Ovary (tissue), 9 donors: ENCODE data around the gene RNF225. TPM values are rescaled to one million over a fixed set of nuclear protein-coding genes. Genes with fewer than 3 reads are reported as not detected.

Source experiments
- DNase-seq, 5 donors: peaks; one replicate each; pipeline ENCODE4 v3.0.0-alpha.2; 2019 to 2020
- H3K27ac ChIP-seq, 2 donors: fragments of 200-600 bp; one replicate each; pipeline versions ENCODE4 v1.5.1 to v1.8.0; 2019 to 2022
- H3K27me3 ChIP-seq: fragments of 200-600 bp; one replicate; pipeline ENCODE4 v1.8.0; 2022
- H3K36me3 ChIP-seq: fragments of 200-600 bp; sonication (generic); one replicate; pipeline ENCODE4 v1.5.1; 2019
- H3K4me1 ChIP-seq: one replicate; pipeline ENCODE4 v1.8.1; 2013; ENCODE audit warnings: mild to moderate bottlenecking, moderate library complexity; ENCODE audit not compliant: insufficient read depth
- H3K4me3 ChIP-seq: fragments of 200-600 bp; sonication (generic); one replicate; pipeline ENCODE4 v1.5.1; 2017
- H3K9me3 ChIP-seq, 2 donors: fragments of 200-600 bp in 1 of 2; sonication (generic) in 1 of 2; one replicate each; pipeline versions ENCODE4 v1.5.1 to v1.8.1; 2013 to 2019; ENCODE audit warnings: mild to moderate bottlenecking in 1 of 2, moderate library complexity in 1 of 2
- CTCF ChIP-seq, 3 donors: fragments of 450-650 bp in 2 of 3; fragments of 200-600 bp in 1 of 3; IDR thresholded peaks; one replicate each; pipeline versions ENCODE4 v1.5.1 to v1.8.0; 2016 to 2022; ENCODE audit warnings: antibody characterized with exemption in 3 of 3, mild to moderate bottlenecking in 1 of 3
- EP300 ChIP-seq: sonication (generic); formaldehyde crosslinking; IDR thresholded peaks from one replicate; pipeline ENCODE4 v1.6.1; 2017; ENCODE audit warnings: antibody characterized with exemption
- POLR2A ChIP-seq: fragments of 450-650 bp; IDR thresholded peaks from one replicate; pipeline ENCODE4 v1.6.1; 2017; ENCODE audit warnings: antibody characterized with exemption, mild to moderate bottlenecking, moderate library complexity
- WGBS, 3 donors: extraction: QIAGEN DNeasy Blood & Tissue Kit in 1 of 3; methylation state at CpG; one replicate each; pipeline versions ENCODE4 v1.1.5 to v1.1.7; 2013 to 2017; 5-methylcytosine and 5-hydroxymethylcytosine counted together
- intact Hi-C, 4 donors: fragments of 100-400 bp; cut with DNase I; formaldehyde crosslinking; loops; one replicate each; pipeline versions ENCODE4 v1.11.0 to v1.15.1; 2022 to 2023
- polyA plus RNA-seq, 2 donors: library from polyadenylated mRNA; stranded (reverse); fragments of 200-250 nt in 1 of 2; fragments of 350-450 nt in 1 of 2; fragmentation: Illumina TruSeq in 1 of 2; extraction: RNeasy Lipid Tissue Mini Kit (QIAGEN cat#74804) in 1 of 2; gene quantifications; one replicate each; pipeline ENCODE4 v1.2.3, GENCODE V29; 2013 to 2014
- total RNA-seq, 7 donors: library from RNA; depleted of rRNA in 2 of 7; stranded (reverse); fragments of >200 nt in 2 of 7; fragmentation: NEBNext Ultra II Directional in 3 of 7; extraction: Animal tissue kit (Norgen Biotek cat#: 25700) in 3 of 7; gene quantifications; one replicate each; pipeline versions ENCODE4 v1.1.0 to v1.2.4, GENCODE V29; 2016 to 2023
- donor health status: DM: no; HTN: no; CAD: no; lungs with moderate emphysema.
- donor health status: DM: no; HTN: no; CAD: no.
- donor health status: Bipolar disorder and iron deficiency.
- donor health status: DM: yes; HTN: yes; CAD: no.
- donor health status: DM: no; HTN: no; CAD: no.
- donor health status: DM: yes; HTN: yes; CAD: no.

The RNF225 gene
- total and polyA plus RNA-seq, 9 donors, result not detected

- Histone ChIP-seq H3K36me3 (no peaks in the 10 kb centered on the region), H3K27ac (peak overlapping the region in 1 of 2 donors; percentile 15), H3K4me3 (peak overlapping the region; percentile 12), H3K4me1 (no peaks in the 10 kb centered on the region), H3K9me3 (no peaks in the 10 kb centered on the region), H3K27me3 (no peaks in the 10 kb centered on the region)
- TF ChIP-seq EP300, result no peak
- TF ChIP-seq CTCF (IDR thresholded peaks at IDR 0.05), result no peak
- no peak for TF ChIP-seq POLR2A
- 16 to 33% (median 23%) methylated on average over 79 to 94 of the region's 94 CpGs for WGBS, 3 donors
- intact Hi-C loops, result loop anchor here in 1 of 4 donors (2.0 kb wide), 1 partner anchor 27 kb away; no protein-coding TSS in a partner anchor
- DNase-seq, result peak in 2 of 5 donors; percentile 41 to 44
Observed at GRCh38 chr19:58355908-58356765, 39.3 kb upstream of the RNF225 start.

GRCh38 chr19:58356766-58357480, 38.5 kb upstream of the RNF225 start:
- 46 to 59% (median 47%) methylated on average over 62 to 75 of the region's 75 CpGs for WGBS, 3 donors
- Histone ChIP-seq H3K27me3 (no peaks in the 10 kb centered on the region), H3K27ac (peak overlapping the region in 1 of 2 donors; percentile 9), H3K9me3 (no peaks in the 10 kb centered on the region), H3K36me3 (no peaks in the 10 kb centered on the region), H3K4me3 (peak overlapping the region; percentile 12), H3K4me1 (peaks cover 3% of the 10 kb centered on the region)
- TF ChIP-seq CTCF (IDR thresholded peaks at IDR 0.05) (no peak), EP300 (no peak), POLR2A (no peak)
- DNase-seq, result peak in 3 of 5 donors; percentile 31 to 34 (median 31)
- intact Hi-C loops, result loop anchor here in 1 of 4 donors (2.0 kb wide), 1 partner anchor 28 kb away; no protein-coding TSS in a partner anchor

- no peak for TF ChIP-seq EP300
- TF ChIP-seq POLR2A, result no peak
- no peak for TF ChIP-seq CTCF (IDR thresholded peaks at IDR 0.05)
- 70 to 76% (median 72%) methylated on average over 15 to 19 of the region's 19 CpGs for WGBS, 3 donors
- Histone ChIP-seq H3K9me3 (no peaks in the 10 kb centered on the region), H3K4me3 (peak overlapping the region; percentile 10), H3K36me3 (no peaks in the 10 kb centered on the region), H3K4me1 (peaks cover 3% of the 10 kb centered on the region), H3K27ac (peak overlapping the region in 1 of 2 donors; percentile 9), H3K27me3 (no peaks in the 10 kb centered on the region)
- intact Hi-C loops, result loop anchor here in 1 of 4 donors (2.0 kb wide), 1 partner anchor 29 kb away; no protein-coding TSS in a partner anchor
- DNase-seq, result no peak
Observed at GRCh38 chr19:58357481-58358145, 37.8 kb upstream of the RNF225 start.

- no peaks in the 10 kb centered on the region for H3K36me3 ChIP-seq
- intact Hi-C loops, result no loop called here
- WGBS, 3 donors, result 1 to 2% (median 2%) methylated on average over 28 of the region's 28 CpGs
- H3K27me3 ChIP-seq, result no peaks in the 10 kb centered on the region
- no peaks in the 10 kb centered on the region for H3K9me3 ChIP-seq
- peak in 2 of 5 donors; percentile 62 to 72 for DNase-seq
- H3K4me3 ChIP-seq, result peak overlapping the region; percentile 57
- peaks cover 3% of the 10 kb centered on the region for H3K4me1 ChIP-seq
- peak overlapping the region; percentile 45 to 87 for H3K27ac ChIP-seq
- TF ChIP-seq POLR2A (no peak), EP300 (no peak), CTCF (IDR thresholded peaks at IDR 0.05) (no peak)
Observed at GRCh38 chr19:58361900-58362271, 33.6 kb upstream of the RNF225 start.
